Dermis blood vessel endothelial cell (primary cell): ENCODE data around the gene CTSK. TPM values are rescaled to one million over a fixed set of nuclear protein-coding genes. Genes with fewer than 3 reads are reported as not detected.

Source experiments
- DNase-seq: peaks from one replicate; pipeline ENCODE4 v3.0.0; 2010
- total RNA-seq: library from RNA; depleted of rRNA; stranded (reverse); fragments of >200 nt; gene quantifications from 2 replicates; pipeline ENCODE4 v1.2.3, GENCODE V29; 2014

Gene CTSK
- total RNA-seq, 1 donor from 2014 or later, result 0.68 TPM

GRCh38 chr1:150751443-150751842, 56.6 kb downstream of the CTSK start:
- DNase-seq, result no peak

- DNase-seq, result no peak
Observed at GRCh38 chr1:150749720-150750311, 58.2 kb downstream of the CTSK start.

GRCh38 chr1:150748878-150749719, 59.0 kb downstream of the CTSK start:
- DNase-seq, result no peak

Other genes with a start within 250 kb of the CTSK start
- 223 and 316 TPM in 2 replicates for gene MCL1, start 228.7 kb downstream of the CTSK start, total RNA-seq
- gene ENSA, start 178.6 kb downstream of the CTSK start, total RNA-seq, result 200 and 229 TPM in 2 replicates
- gene GOLPH3L, start 111.1 kb downstream of the CTSK start, total RNA-seq, result 17.4 and 24.8 TPM in 2 replicates
- gene HORMAD1, start 87.4 kb downstream of the CTSK start, total RNA-seq, result 0.17 TPM in 1 of 2 replicates, not detected in the other
- gene CTSS, start 42.5 kb downstream of the CTSK start, total RNA-seq, result 57.5 and 63.3 TPM in 2 replicates
- gene ARNT, start 68.3 kb upstream of the CTSK start, total RNA-seq, result 30.5 and 41.6 TPM in 2 replicates
- not detected in 2 replicates for gene CTXND2, start 78.9 kb upstream of the CTSK start, total RNA-seq
- 38.1 and 45.3 TPM in 2 replicates for gene SETDB1, start 118.1 kb upstream of the CTSK start, total RNA-seq
- 71.6 and 96.6 TPM in 2 replicates for gene CERS2, start 166.6 kb upstream of the CTSK start, total RNA-seq
- not detected in 2 replicates for gene ANXA9, start 174.0 kb upstream of the CTSK start, total RNA-seq
- gene MINDY1, start 198.6 kb upstream of the CTSK start, total RNA-seq, result 10.0 and 15.0 TPM in 2 replicates
- gene PRUNE1, start 200.2 kb upstream of the CTSK start, total RNA-seq, result 6.0 and 8.7 TPM in 2 replicates
- 0.17 and 0.33 TPM in 2 replicates for gene BNIPL, start 228.3 kb upstream of the CTSK start, total RNA-seq
- 1.1 and 1.4 TPM in 2 replicates for gene C1orf56, start 239.5 kb upstream of the CTSK start, total RNA-seq